Hepatocyte (in vitro differentiated cells): ENCODE results near the gene DOCK8. TPM values are rescaled to one million over a fixed set of nuclear protein-coding genes. Genes with fewer than 3 reads are reported as not detected.
A peak's percentile ranks its signal among the peaks of the same experiment; 100 is the strongest.

Experiments used
- DNase-seq: peaks from one replicate; pipeline ENCODE4 v3.0.0-alpha.2; 2016; ENCODE audit warnings: low spot score
- H2AFZ ChIP-seq: fragments of 200-600 bp; sonication (generic); 2 replicates; pipeline ENCODE4 v1.6.0; 2016; ENCODE audit warnings: antibody characterized with exemption, mild to moderate bottlenecking
- H3K27ac ChIP-seq: fragments of 200-600 bp; sonication (generic); 2 replicates; pipeline ENCODE4 v1.5.1; 2016; ENCODE audit warnings: mild to moderate bottlenecking
- H3K27me3 ChIP-seq: fragments of 200-600 bp; sonication (generic); 2 replicates; pipeline ENCODE4 v1.6.1; 2016
- H3K36me3 ChIP-seq: fragments of 200-600 bp; sonication (generic); replicated peaks from 2 replicates; pipeline ENCODE4 v1.5.1; 2016; ENCODE audit warnings: low read depth; ENCODE audit not compliant: insufficient read depth
- H3K4me1 ChIP-seq: fragments of 200-600 bp; sonication (generic); 2 replicates; pipeline ENCODE4 v1.5.1; 2016; ENCODE audit warnings: mild to moderate bottlenecking, moderate library complexity; ENCODE audit not compliant: insufficient read depth
- H3K4me2 ChIP-seq: fragments of 200-600 bp; sonication (generic); 2 replicates; pipeline ENCODE4 v1.6.0; 2016
- H3K4me3 ChIP-seq: fragments of 200-600 bp; sonication (generic); 2 replicates; pipeline ENCODE4 v1.5.1; 2016; ENCODE audit warnings: mild to moderate bottlenecking
- H3K79me2 ChIP-seq: fragments of 200-600 bp; sonication (generic); 2 replicates; pipeline ENCODE4 v1.6.0; 2017; ENCODE audit warnings: mild to moderate bottlenecking
- H3K9me2 ChIP-seq: fragments of 200-600 bp; sonication (generic); replicated peaks from 2 replicates; pipeline ENCODE4 v1.6.0; 2017; ENCODE audit warnings: mild to moderate bottlenecking; ENCODE audit not compliant: insufficient read depth
- H3K9me3 ChIP-seq: fragments of 200-600 bp; sonication (generic); 2 replicates; pipeline ENCODE4 v1.5.1; 2016; ENCODE audit warnings: low read depth, mild to moderate bottlenecking
- H4K20me1 ChIP-seq: fragments of 200-600 bp; sonication (generic); 2 replicates; pipeline ENCODE4 v1.6.0; 2016; ENCODE audit warnings: mild to moderate bottlenecking; ENCODE audit not compliant: insufficient read depth, poor library complexity, severe bottlenecking
- EZH2 ChIP-seq: fragments of 200-600 bp; sonication (generic); IDR thresholded peaks from 2 replicates; pipeline ENCODE4 v1.6.1; 2016; ENCODE audit warnings: antibody characterized with exemption, mild to moderate bottlenecking, borderline replicate concordance
- EZH2phosphoT487 ChIP-seq: fragments of 200-600 bp; sonication (generic); IDR thresholded peaks from one replicate; pipeline ENCODE4 v1.6.1; 2018; ENCODE audit warnings: antibody characterized with exemption, mild to moderate bottlenecking, low read depth, moderate library complexity; ENCODE audit not compliant: unreplicated experiment, severe bottlenecking
- WGBS: methylation state at CpG from one replicate; pipeline ENCODE4 v1.1.6; 2016; ENCODE audit warnings: low lambda C conversion rate; ENCODE audit errors: missing lambda C conversion rate; 5-methylcytosine and 5-hydroxymethylcytosine counted together
- polyA plus RNA-seq: library from polyadenylated mRNA; unstranded; fragments of >200 nt; fragmentation: Nextera tagmentation; extraction: Ambion mirVana; gene quantifications from 2 replicates; pipeline ENCODE4 v1.2.1, GENCODE V29; 2016
- total RNA-seq: library from RNA; depleted of rRNA; stranded (reverse); fragments of >200 nt; gene quantifications from 2 replicates; pipeline ENCODE4 v1.2.3, GENCODE V29; 2014
- TF ChIP-seq, protein P1 (sequence below): fragments of 200-600 bp; sonication (generic); IDR thresholded peaks from 2 replicates; pipeline ENCODE4 v1.5.1; 2016; ENCODE audit warnings: antibody characterized with exemption, mild to moderate bottlenecking; ENCODE audit not compliant: poor library complexity

Gene DOCK8
- total and polyA plus RNA-seq, 2 experiments from 2014 or later: 6.5 to 6.6 TPM

- Histone ChIP-seq H3K79me2 (no peaks in the 10 kb centered on the region), H3K27ac (no peak overlapping the region), H3K4me2 (peak overlapping the region; percentile 25), H3K9me2 (no peaks in the 10 kb centered on the region), H2AFZ (no peak overlapping the region), H3K9me3 (no peaks in the 10 kb centered on the region), H3K36me3 (no peaks in the 10 kb centered on the region), H3K27me3 (no peaks in the 10 kb centered on the region), H3K4me1 (peaks cover 10% of the 10 kb centered on the region), H4K20me1 (no peaks in the 10 kb centered on the region), H3K4me3 (no peak overlapping the region)
- DNase-seq: no peak
- TF ChIP-seq EZH2 (no peak), EZH2phosphoT487 (peak; percentile 63)
- WGBS: 59% methylated on average over 1 of the region's 1 CpG
Measured at GRCh38 chr9:494764-495163, 280.1 kb downstream of the DOCK8 start.

- Histone ChIP-seq H2AFZ (no peak overlapping the region), H3K4me2 (no peak overlapping the region), H3K27ac (no peak overlapping the region), H3K27me3 (peaks cover 9% of the 10 kb centered on the region), H3K9me2 (no peaks in the 10 kb centered on the region), H3K4me1 (peaks cover 10% of the 10 kb centered on the region), H3K79me2 (no peaks in the 10 kb centered on the region), H3K36me3 (no peaks in the 10 kb centered on the region), H4K20me1 (no peaks in the 10 kb centered on the region), H3K4me3 (no peak overlapping the region), H3K9me3 (no peaks in the 10 kb centered on the region)
- WGBS: 36% methylated on average over 1 of the region's 1 CpG
- no peak for DNase-seq
- TF ChIP-seq EZH2phosphoT487: no peak
- TF ChIP-seq, protein P1, sequence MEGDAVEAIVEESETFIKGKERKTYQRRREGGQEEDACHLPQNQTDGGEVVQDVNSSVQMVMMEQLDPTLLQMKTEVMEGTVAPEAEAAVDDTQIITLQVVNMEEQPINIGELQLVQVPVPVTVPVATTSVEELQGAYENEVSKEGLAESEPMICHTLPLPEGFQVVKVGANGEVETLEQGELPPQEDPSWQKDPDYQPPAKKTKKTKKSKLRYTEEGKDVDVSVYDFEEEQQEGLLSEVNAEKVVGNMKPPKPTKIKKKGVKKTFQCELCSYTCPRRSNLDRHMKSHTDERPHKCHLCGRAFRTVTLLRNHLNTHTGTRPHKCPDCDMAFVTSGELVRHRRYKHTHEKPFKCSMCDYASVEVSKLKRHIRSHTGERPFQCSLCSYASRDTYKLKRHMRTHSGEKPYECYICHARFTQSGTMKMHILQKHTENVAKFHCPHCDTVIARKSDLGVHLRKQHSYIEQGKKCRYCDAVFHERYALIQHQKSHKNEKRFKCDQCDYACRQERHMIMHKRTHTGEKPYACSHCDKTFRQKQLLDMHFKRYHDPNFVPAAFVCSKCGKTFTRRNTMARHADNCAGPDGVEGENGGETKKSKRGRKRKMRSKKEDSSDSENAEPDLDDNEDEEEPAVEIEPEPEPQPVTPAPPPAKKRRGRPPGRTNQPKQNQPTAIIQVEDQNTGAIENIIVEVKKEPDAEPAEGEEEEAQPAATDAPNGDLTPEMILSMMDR: no peak
- TF ChIP-seq EZH2: no peak
Measured at GRCh38 chr9:495739-496138, 281.1 kb downstream of the DOCK8 start.

DNA sequence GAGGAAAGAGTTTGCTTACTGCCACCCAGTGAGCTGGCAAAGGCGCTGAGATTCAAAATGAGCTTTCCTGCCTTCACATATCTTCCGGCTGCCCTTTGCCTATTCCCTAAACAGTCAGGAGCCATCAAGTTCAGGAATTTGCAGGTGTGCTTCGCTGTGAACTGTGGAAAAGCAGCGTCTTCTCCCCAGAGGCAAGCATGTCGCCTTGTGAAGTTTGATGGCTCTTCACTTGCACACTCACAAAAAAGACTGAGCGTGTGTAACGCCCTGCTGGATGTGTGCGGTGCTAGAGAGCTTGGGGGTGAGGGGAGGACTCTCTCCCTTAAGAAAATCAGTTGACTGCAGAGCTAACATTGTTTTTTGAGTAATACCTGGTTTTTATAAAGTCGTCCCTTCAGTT is 288.7 kb downstream of the DOCK8 start:
- Histone ChIP-seq H3K4me2 (peak overlapping the region; percentile 91), H3K27me3 (peaks cover 11% of the 10 kb centered on the region), H2AFZ (peak overlapping the region; percentile 83), H4K20me1 (no peaks in the 10 kb centered on the region), H3K9me2 (no peaks in the 10 kb centered on the region), H3K4me1 (peaks cover 11% of the 10 kb centered on the region), H3K4me3 (no peak overlapping the region), H3K79me2 (peaks cover 3% of the 10 kb centered on the region), H3K36me3 (no peaks in the 10 kb centered on the region), H3K27ac (no peak overlapping the region), H3K9me3 (no peaks in the 10 kb centered on the region)
- 69% methylated on average over 9 of the region's 9 CpGs for WGBS
- TF ChIP-seq, protein P1: no peak
- TF ChIP-seq EZH2 (no peak), EZH2phosphoT487 (no peak)
- DNase-seq: no peak

DNA sequence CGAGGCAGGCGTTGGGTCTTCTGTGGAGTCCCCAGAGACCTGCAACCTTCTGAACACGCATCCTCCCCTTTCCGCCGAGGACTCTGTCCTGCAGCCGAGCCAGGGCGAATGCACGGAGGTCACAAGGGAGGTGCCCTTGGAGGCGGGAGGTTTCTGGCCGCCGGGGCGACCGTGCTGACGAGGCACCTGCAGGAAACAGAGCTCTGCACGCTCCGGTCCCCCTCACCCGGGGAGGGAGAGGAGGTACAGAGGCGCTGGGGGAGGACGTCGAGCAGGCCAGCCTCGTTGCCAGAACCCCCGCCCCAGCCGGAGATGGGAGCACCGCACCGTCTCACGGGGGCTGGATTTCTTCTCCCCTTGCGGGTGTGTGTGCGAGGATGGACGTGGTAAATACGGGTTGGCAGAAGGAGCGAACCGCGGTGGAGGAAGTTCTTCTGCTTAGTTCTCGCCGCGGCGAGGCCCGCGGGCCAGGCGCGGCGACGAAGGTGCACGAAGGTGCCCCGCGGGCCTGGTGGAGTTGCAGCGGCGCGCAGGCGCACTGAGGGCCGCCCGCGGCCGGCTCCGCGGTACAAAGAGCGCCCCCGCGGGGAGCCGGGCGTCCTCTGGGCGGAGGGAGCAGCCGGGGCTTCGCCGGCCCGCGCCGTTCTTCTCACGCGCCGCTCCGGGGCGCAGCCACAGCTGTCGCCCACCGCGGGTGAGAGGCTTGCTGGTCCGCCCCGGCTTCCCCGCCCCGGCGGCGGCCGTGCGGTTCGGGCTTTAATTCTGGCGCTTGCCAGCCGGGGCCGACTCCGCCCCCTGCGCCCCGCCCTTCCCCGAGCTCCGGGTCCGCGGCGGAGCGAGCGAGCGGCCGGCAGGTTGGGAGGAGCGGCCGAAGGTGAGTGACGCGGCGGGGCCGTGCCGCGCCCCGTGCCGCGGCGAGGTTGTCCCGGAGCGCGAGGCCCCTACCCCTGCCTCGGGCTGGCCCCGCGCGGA is 289.5 kb downstream of the DOCK8 start, which contains the start of gene KANK1:
Gene KANK1, plus strand, starts transcription at position 815 of the 972 bp plus-strand sequence.
- Histone ChIP-seq H3K4me2 (peak within 1 kb of the TSS; percentile 91), H3K4me1 (peaks cover 11% of the 10 kb centered on the region), H4K20me1 (no peaks in the 10 kb centered on the region), H3K36me3 (no peaks in the 10 kb centered on the region), H3K9me3 (no peaks in the 10 kb centered on the region), H2AFZ (peak within 1 kb of the TSS; percentile 92), H3K4me3 (peak within 1 kb of the TSS; percentile 66), H3K9me2 (no peaks in the 10 kb centered on the region), H3K27ac (peak within 1 kb of the TSS; percentile 75), H3K27me3 (peaks cover 11% of the 10 kb centered on the region), H3K79me2 (peaks cover 3% of the 10 kb centered on the region)
- TF ChIP-seq, protein P1: peak; percentile 37
- TF ChIP-seq EZH2: no peak
- peak; percentile 90 for DNase-seq
- whole genome bisulfite sequencing: 5% methylated on average over 59 of the region's 119 CpGs
